Panc1 (cell line): ENCODE data around the gene NEUROG1. TPM values are rescaled to one million over a fixed set of nuclear protein-coding genes. Genes with fewer than 3 reads are reported as not detected.
"Not testable (repeated sequence)": the region's sequence is repeated elsewhere in the genome, so short reads cannot be mapped to it uniquely, and the experiment has no call there.

ENCODE experiments used
- ATAC-seq: fragments of 200-7000 bp; cut with Tn5 transposase; 2 replicates; pipeline ENCODE4 v1.9.1; 2020; ENCODE audit warnings: mild to moderate bottlenecking, moderate library complexity
- BruUV-seq: library from RNA; stranded (reverse); fragments of 400-500 nt; replicated peaks from 2 replicates; lab custom pipeline; 2021; lab: Mats Ljungman, UMichigan
- CTCF ChIA-PET: fragments of 300-600 bp; sonication (Branson Sonifier 250); formaldehyde crosslinking; loops from one replicate; lab custom pipeline; 2022; ENCODE audit warnings: antibody characterized with exemption; lab: Charles Lee
- POLR2A ChIA-PET: fragments of 300-600 bp; sonication (Branson Sonifier 250); formaldehyde crosslinking; loops from one replicate; lab custom pipeline; 2022; ENCODE audit warnings: antibody characterized with exemption; lab: Charles Lee
- DNase-seq: peaks from one replicate; pipeline ENCODE4 v3.0.0-alpha.2; 2010; ENCODE audit warnings: low read depth, low spot score
- H3K27ac ChIP-seq: 2 replicates; pipeline ENCODE4 v1.5.1; 2011; ENCODE audit warnings: mild to moderate bottlenecking, low read length, inconsistent platforms
- H3K27me3 ChIP-seq: fragments of 200-500 bp; sonication (Bioruptor generic); 2 replicates; pipeline ENCODE4 v1.6.0; 2014; ENCODE audit warnings: low read length, inconsistent platforms; ENCODE audit not compliant: control insufficient read depth, insufficient read depth
- H3K36me3 ChIP-seq: fragments of 200-500 bp; sonication (Bioruptor generic); 2 replicates; pipeline ENCODE4 v1.5.1; 2014; ENCODE audit warnings: inconsistent platforms, mild to moderate bottlenecking, low read length, moderate library complexity; ENCODE audit not compliant: control insufficient read depth, insufficient read depth
- H3K4me1 ChIP-seq: 2 replicates; pipeline ENCODE4 v1.5.1; 2011; ENCODE audit warnings: inconsistent platforms, mild to moderate bottlenecking, low read length, moderate library complexity; ENCODE audit not compliant: control insufficient read depth, insufficient read depth
- H3K4me3 ChIP-seq, 2 experiments: 2 replicates each; pipeline ENCODE4 v1.5.1; 2011 to 2012; ENCODE audit warnings: low read depth in 2 of 2, low read length in 2 of 2, mild to moderate bottlenecking in 2 of 2, inconsistent platforms in 1 of 2, moderate library complexity in 1 of 2
- H3K9me3 ChIP-seq: fragments of 200-500 bp; sonication (Bioruptor generic); 2 replicates; pipeline ENCODE4 v1.5.1; 2014; ENCODE audit warnings: low read depth, mild to moderate bottlenecking, inconsistent platforms, low read length, moderate library complexity; ENCODE audit not compliant: control insufficient read depth, insufficient read depth
- POLR2AphosphoS5 ChIP-seq: IDR thresholded peaks from 2 replicates; pipeline ENCODE4 v1.6.1; 2012; ENCODE audit warnings: mild to moderate bottlenecking, low read depth, low read length, moderate library complexity
- SIN3A ChIP-seq: IDR thresholded peaks from 2 replicates; pipeline ENCODE4 v1.6.1; 2012; ENCODE audit warnings: low read depth, mild to moderate bottlenecking, low read length, moderate library complexity, borderline replicate concordance; ENCODE audit not compliant: insufficient read depth
- TCF7L2 ChIP-seq: IDR thresholded peaks from 2 replicates; pipeline ENCODE4 v1.6.1; 2011; ENCODE audit warnings: mild to moderate bottlenecking, low read depth, low read length, inconsistent platforms
- in situ Hi-C: cut with HindIII; loops from 2 replicates; pipeline ENCODE4 v1.10.0; 2016; ENCODE audit warnings: low sequenced_read_pairs, low pct_unique_long_range_greater_than_20kb
- intact Hi-C: fragments of 100-400 bp; cut with micrococcal nuclease; formaldehyde crosslinking; loops from one replicate; pipeline ENCODE4 v1.10.0; 2022; ENCODE audit not compliant: unreplicated experiment
- total RNA-seq: library from RNA; stranded (reverse); gene quantifications from one replicate; pipeline ENCODE4 v1.2.1, GENCODE V29; 2021; ENCODE audit not compliant: unreplicated experiment
- TF ChIP-seq, protein P1 (sequence below): fragments of 450-650 bp; IDR thresholded peaks from 2 replicates; pipeline ENCODE4 v1.5.1; 2017; ENCODE audit warnings: mild to moderate bottlenecking
- TF ChIP-seq, protein P2 (sequence below), 2 experiments: IDR thresholded peaks; 2 replicates each; pipeline ENCODE4 v1.6.1; 2011 to 2012; ENCODE audit warnings: low read depth in 2 of 2, control low read depth in 1 of 2, low read length in 1 of 2, mild to moderate bottlenecking in 1 of 2, moderate library complexity in 1 of 2; ENCODE audit not compliant: insufficient read depth in 1 of 2

Gene NEUROG1
- total RNA-seq, 1 experiment from 2014 or later, result not detected

DNA sequence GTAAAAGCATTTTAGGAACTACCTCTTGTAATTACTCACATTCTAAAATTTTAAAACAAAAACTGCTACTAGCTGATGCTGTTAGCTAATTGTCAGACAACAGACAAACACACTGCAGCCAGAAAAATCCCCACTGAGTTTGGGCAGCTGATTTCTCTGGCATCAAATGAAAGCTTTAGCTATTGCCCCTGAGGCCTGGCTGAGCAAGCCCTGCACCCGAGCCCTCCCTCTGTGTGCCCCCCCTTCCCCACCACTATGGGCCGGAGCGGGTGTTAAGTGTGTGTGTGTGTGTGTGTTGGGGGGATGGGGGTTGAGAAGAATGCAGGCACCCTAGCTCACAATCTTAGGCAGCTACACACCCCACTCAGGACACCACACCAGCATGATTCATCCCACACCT is 2.4 kb downstream of the NEUROG1 start:
- Histone ChIP-seq H3K27me3 (peaks cover 42% of the 10 kb centered on the region), H3K27ac (no peak overlapping the region), H3K36me3 (no peaks in the 10 kb centered on the region), H3K4me1 (no peaks in the 10 kb centered on the region), H3K9me3 (no peaks in the 10 kb centered on the region), H3K4me3 (no peak overlapping the region)
- no peak for ATAC-seq
- no TSS peak for BruUV-seq
- no peak for DNase-seq
- ChIA-PET CTCF (no interaction called here), POLR2A (no interaction called here)
- in situ Hi-C loops, result no loop called here
- TF ChIP-seq, protein P1, sequence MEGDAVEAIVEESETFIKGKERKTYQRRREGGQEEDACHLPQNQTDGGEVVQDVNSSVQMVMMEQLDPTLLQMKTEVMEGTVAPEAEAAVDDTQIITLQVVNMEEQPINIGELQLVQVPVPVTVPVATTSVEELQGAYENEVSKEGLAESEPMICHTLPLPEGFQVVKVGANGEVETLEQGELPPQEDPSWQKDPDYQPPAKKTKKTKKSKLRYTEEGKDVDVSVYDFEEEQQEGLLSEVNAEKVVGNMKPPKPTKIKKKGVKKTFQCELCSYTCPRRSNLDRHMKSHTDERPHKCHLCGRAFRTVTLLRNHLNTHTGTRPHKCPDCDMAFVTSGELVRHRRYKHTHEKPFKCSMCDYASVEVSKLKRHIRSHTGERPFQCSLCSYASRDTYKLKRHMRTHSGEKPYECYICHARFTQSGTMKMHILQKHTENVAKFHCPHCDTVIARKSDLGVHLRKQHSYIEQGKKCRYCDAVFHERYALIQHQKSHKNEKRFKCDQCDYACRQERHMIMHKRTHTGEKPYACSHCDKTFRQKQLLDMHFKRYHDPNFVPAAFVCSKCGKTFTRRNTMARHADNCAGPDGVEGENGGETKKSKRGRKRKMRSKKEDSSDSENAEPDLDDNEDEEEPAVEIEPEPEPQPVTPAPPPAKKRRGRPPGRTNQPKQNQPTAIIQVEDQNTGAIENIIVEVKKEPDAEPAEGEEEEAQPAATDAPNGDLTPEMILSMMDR, result no peak
- TF ChIP-seq TCF7L2 (no peak), POLR2AphosphoS5 (no peak), SIN3A (no peak)
- TF ChIP-seq, protein P2, sequence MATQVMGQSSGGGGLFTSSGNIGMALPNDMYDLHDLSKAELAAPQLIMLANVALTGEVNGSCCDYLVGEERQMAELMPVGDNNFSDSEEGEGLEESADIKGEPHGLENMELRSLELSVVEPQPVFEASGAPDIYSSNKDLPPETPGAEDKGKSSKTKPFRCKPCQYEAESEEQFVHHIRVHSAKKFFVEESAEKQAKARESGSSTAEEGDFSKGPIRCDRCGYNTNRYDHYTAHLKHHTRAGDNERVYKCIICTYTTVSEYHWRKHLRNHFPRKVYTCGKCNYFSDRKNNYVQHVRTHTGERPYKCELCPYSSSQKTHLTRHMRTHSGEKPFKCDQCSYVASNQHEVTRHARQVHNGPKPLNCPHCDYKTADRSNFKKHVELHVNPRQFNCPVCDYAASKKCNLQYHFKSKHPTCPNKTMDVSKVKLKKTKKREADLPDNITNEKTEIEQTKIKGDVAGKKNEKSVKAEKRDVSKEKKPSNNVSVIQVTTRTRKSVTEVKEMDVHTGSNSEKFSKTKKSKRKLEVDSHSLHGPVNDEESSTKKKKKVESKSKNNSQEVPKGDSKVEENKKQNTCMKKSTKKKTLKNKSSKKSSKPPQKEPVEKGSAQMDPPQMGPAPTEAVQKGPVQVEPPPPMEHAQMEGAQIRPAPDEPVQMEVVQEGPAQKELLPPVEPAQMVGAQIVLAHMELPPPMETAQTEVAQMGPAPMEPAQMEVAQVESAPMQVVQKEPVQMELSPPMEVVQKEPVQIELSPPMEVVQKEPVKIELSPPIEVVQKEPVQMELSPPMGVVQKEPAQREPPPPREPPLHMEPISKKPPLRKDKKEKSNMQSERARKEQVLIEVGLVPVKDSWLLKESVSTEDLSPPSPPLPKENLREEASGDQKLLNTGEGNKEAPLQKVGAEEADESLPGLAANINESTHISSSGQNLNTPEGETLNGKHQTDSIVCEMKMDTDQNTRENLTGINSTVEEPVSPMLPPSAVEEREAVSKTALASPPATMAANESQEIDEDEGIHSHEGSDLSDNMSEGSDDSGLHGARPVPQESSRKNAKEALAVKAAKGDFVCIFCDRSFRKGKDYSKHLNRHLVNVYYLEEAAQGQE (IDR thresholded peaks at IDR 0.05; ENCODE audit: insufficient read depth in 1 of 2, low read depth in 2 of 2, low read length in 1 of 2), result no peak
- intact Hi-C loops, result no loop called here

DNA sequence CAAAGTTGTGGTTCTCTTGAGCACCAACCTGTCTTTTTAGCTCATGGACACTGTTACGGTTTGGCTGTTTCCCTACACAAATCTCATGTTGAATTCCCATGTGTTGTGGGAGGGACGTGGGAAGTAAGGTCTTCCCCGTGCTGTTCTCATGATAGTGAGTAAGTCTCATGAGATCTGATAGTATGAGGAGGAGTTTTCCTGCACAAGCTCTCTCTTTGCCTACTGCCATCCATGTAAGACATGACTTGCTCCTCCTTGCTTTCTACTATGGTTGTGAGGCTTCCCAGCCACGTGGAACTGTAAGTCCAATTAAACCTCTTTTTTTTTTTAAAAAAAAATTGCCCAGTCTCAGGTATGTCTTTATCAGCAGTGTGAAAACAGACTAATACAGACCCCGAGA is 6.2 kb downstream of the NEUROG1 start:
- DNase-seq, H3K27ac ChIP-seq, H3K4me3 ChIP-seq, intact Hi-C loops, CTCF ChIA-PET, ATAC-seq, H3K9me3 ChIP-seq, in situ Hi-C loops, H3K4me1 ChIP-seq, POLR2A ChIA-PET, BruUV-seq, H3K36me3 ChIP-seq: not testable (repeated sequence)
- peaks cover 25% of the 10 kb centered on the region for H3K27me3 ChIP-seq

DNA sequence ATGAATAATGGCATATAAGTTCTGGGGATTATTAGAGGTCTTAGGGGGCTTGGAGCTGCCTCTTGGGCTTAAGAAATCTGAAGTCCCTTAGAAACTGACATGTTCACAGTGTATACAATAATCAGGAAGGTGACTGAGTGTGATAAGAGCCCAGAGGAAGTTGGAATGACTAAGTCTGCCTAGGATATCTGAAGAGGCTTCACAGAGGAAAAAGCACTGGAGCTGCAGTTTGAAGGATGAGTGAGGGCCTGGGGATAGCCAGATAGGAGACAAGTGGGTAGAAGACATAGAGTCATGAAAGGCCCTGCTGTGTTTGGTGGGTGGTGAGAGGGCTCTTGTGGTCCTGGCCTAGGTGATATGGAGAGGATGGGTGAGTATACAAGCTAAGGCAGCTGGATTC is 8.8 kb downstream of the NEUROG1 start:
- H3K36me3 ChIP-seq, result no peaks in the 10 kb centered on the region
- no peak for ATAC-seq
- H3K27ac ChIP-seq, result no peak overlapping the region
- in situ Hi-C loops, result no loop called here
- H3K4me3 ChIP-seq, result no peak overlapping the region
- intact Hi-C loops, result no loop called here
- TF ChIP-seq, protein P1, result no peak
- no peak for TF ChIP-seq POLR2AphosphoS5
- TF ChIP-seq, protein P2 (IDR thresholded peaks at IDR 0.05; ENCODE audit: insufficient read depth in 1 of 2, low read depth in 2 of 2, low read length in 1 of 2), result no peak
- no peak for TF ChIP-seq SIN3A
- no peak for TF ChIP-seq TCF7L2
- DNase-seq, result no peak
- no peaks in the 10 kb centered on the region for H3K9me3 ChIP-seq
- ChIA-PET CTCF (no interaction called here), POLR2A (no interaction called here)
- peaks cover 10% of the 10 kb centered on the region for H3K27me3 ChIP-seq
- no TSS peak for BruUV-seq
- no peaks in the 10 kb centered on the region for H3K4me1 ChIP-seq
